ENCODE results near the gene ZNF366.

The ZNF366 gene

GRCh38 chr5:72400950-72401349 lies 106.3 kb downstream of the ZNF366 start:
- DNase-seq = no peak

- no peak for DNase-seq
These were observed 109.4 kb downstream of the ZNF366 start for GRCh38 chr5:72397836-72398235.

DNA sequence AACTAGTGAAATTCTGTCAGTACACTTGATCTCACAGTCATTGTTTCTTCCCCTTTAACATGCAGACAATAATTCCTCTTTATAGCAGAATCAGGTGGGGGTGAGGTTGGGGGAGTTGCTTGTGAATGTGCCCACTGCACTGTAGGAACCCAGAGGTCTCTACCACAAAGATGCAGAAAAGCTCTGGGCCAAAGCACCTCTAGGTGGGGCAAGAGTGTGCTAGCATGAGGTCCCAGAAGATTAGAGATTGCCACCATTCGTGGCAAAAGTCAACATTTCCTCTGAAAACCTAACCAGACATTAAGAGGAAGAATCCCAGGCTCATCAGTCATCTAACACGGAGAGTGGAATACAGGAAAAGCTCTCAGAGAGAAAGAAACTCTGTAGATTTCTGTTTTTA lies 112.5 kb downstream of the ZNF366 start:
- DNase-seq = no peak

DNA sequence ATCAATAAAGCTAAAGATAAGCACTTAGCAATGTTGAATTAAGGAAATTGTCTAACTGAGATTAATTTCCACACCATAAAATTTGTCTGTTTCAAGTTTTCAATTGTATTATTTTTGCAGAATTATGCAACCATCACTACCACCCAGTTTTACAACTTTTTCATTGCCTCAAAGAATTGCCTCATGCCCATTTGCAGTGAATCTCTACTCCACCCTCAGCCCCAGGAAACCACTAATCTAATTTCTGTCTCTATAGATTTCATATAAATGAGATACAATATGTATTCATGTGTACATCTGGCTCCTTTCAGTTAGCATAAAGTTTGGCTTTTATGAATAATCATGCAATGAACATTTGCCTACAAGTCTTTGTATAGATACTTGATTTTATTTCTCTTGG lies 114.2 kb downstream of the ZNF366 start:
- no peak for DNase-seq

Measured in stimulated activated CD4-positive, alpha-beta T cell treated with anti-CD3 and anti-CD28 coated beads, Interleukin-2, amount 100 ng/mL, for 48 hours (primary cell).